ENCODE results near the gene GPC6. TPM values are rescaled to one million over a fixed set of nuclear protein-coding genes. Genes with fewer than 3 reads are reported as not detected.

Gene GPC6
- polyA plus RNA-seq, 1 donor: 4.1 TPM

- DNase-seq: no peak
These were observed 769.9 kb downstream of the GPC6 start for GRCh38 chr13:93996481-93996880.

GRCh38 chr13:94006296-94006695 is 779.7 kb downstream of the GPC6 start:
- no peak for DNase-seq

GRCh38 chr13:94007072-94007471 is 780.5 kb downstream of the GPC6 start:
- DNase-seq: no peak

- DNase-seq: no peak
These were observed 783.1 kb downstream of the GPC6 start for GRCh38 chr13:94009701-94010100.

- no peak for DNase-seq
These were observed 787.9 kb downstream of the GPC6 start for GRCh38 chr13:94014461-94014860.

- no peak for DNase-seq
These were observed 793.8 kb downstream of the GPC6 start for GRCh38 chr13:94020426-94020825.

GRCh38 chr13:94020833-94021232 is 794.2 kb downstream of the GPC6 start:
- no peak for DNase-seq

GRCh38 chr13:94028234-94028633 is 801.6 kb downstream of the GPC6 start:
- DNase-seq: no peak

GRCh38 chr13:94028650-94029049 is 802.0 kb downstream of the GPC6 start:
- no peak for DNase-seq

- no peak for DNase-seq
These were observed 804.0 kb downstream of the GPC6 start for GRCh38 chr13:94030415-94031119.

GRCh38 chr13:94031609-94032008 is 805.0 kb downstream of the GPC6 start:
- DNase-seq: no peak

GRCh38 chr13:94033098-94033497 is 806.5 kb downstream of the GPC6 start:
- no peak for DNase-seq

- no peak for DNase-seq
These were observed 807.4 kb downstream of the GPC6 start for GRCh38 chr13:94033830-94034642.

- no peak for DNase-seq
These were observed 823.4 kb downstream of the GPC6 start for GRCh38 chr13:94050039-94050438.

GRCh38 chr13:94050686-94051085 is 824.1 kb downstream of the GPC6 start:
- no peak for DNase-seq

GRCh38 chr13:94053986-94054593 is 827.5 kb downstream of the GPC6 start:
- DNase-seq: no peak

- no peak for DNase-seq
These were observed 829.9 kb downstream of the GPC6 start for GRCh38 chr13:94056362-94056990.

GRCh38 chr13:94057618-94058186 is 831.1 kb downstream of the GPC6 start:
- no peak for DNase-seq

GRCh38 chr13:94058821-94059360 is 832.3 kb downstream of the GPC6 start:
- no peak for DNase-seq

GRCh38 chr13:94061301-94061700 is 834.7 kb downstream of the GPC6 start:
- DNase-seq: no peak

GRCh38 chr13:94063096-94063495 is 836.5 kb downstream of the GPC6 start:
- peak; percentile 19 for DNase-seq

GRCh38 chr13:94063848-94064247 is 837.2 kb downstream of the GPC6 start:
- DNase-seq: no peak
